ENCODE results near the gene INTS11. TPM values are rescaled to one million over a fixed set of nuclear protein-coding genes. Genes with fewer than 3 reads are reported as not detected.
A peak's percentile ranks its signal among the peaks of the same experiment; 100 is the strongest.

The INTS11 gene
- total RNA-seq, 3 donors from 2014 or later: 89.9 to 127 (median 95.5) TPM

- Histone ChIP-seq H3K9me3 (no peaks in the 10 kb centered on the region), H3K36me3 (ENCODE audit: low read depth) (no peaks in the 10 kb centered on the region), H3K4me1 (ENCODE audit: low read depth) (peaks cover 19% of the 10 kb centered on the region), H3K4me3 (no peak overlapping the region)
- DNase-seq (no peak), ATAC-seq (no peak)
- intact Hi-C loops (cut with DNase I, micrococcal nuclease): no loop called here
- no peak for TF ChIP-seq CTCF (IDR thresholded peaks at IDR 0.05)
Measured at GRCh38 chr1:1335792-1336248, 11.4 kb upstream of the INTS11 start.

GRCh38 chr1:1335283-1335682, 10.8 kb upstream of the INTS11 start:
- peaks cover 23% of the 10 kb centered on the region for H3K4me1 ChIP-seq (ENCODE audit: low read depth)
- no peaks in the 10 kb centered on the region for H3K9me3 ChIP-seq
- intact Hi-C loops (cut with DNase I, micrococcal nuclease): no loop called here
- ATAC-seq (no peak), DNase-seq (no peak)
- H3K4me3 ChIP-seq: no peak overlapping the region
- no peaks in the 10 kb centered on the region for H3K36me3 ChIP-seq (ENCODE audit: low read depth)
- no peak for TF ChIP-seq CTCF (IDR thresholded peaks at IDR 0.05)

GRCh38 chr1:1334835-1335234, 10.4 kb upstream of the INTS11 start:
- intact Hi-C loops (cut with DNase I, micrococcal nuclease): no loop called here
- no peaks in the 10 kb centered on the region for H3K9me3 ChIP-seq
- ATAC-seq: no peak
- DNase-seq: no peak
- TF ChIP-seq CTCF (IDR thresholded peaks at IDR 0.05): no peak
- no peaks in the 10 kb centered on the region for H3K36me3 ChIP-seq (ENCODE audit: low read depth)
- peaks cover 23% of the 10 kb centered on the region for H3K4me1 ChIP-seq (ENCODE audit: low read depth)
- no peak overlapping the region for H3K4me3 ChIP-seq

- no peaks in the 10 kb centered on the region for H3K36me3 ChIP-seq (ENCODE audit: low read depth)
- no peak overlapping the region for H3K4me3 ChIP-seq
- intact Hi-C loops (cut with DNase I, micrococcal nuclease): no loop called here
- DNase-seq (no peak), ATAC-seq (peak; percentile 4)
- H3K9me3 ChIP-seq: no peaks in the 10 kb centered on the region
- peaks cover 23% of the 10 kb centered on the region for H3K4me1 ChIP-seq (ENCODE audit: low read depth)
- TF ChIP-seq CTCF (IDR thresholded peaks at IDR 0.05): no peak
Measured at GRCh38 chr1:1333551-1334241, 9.2 kb upstream of the INTS11 start.

GRCh38 chr1:1332774-1333480, 8.5 kb upstream of the INTS11 start:
- no peak for TF ChIP-seq CTCF (IDR thresholded peaks at IDR 0.05)
- Histone ChIP-seq H3K4me3 (no peak overlapping the region), H3K36me3 (ENCODE audit: low read depth) (no peaks in the 10 kb centered on the region), H3K9me3 (no peaks in the 10 kb centered on the region), H3K4me1 (ENCODE audit: low read depth) (peaks cover 23% of the 10 kb centered on the region)
- DNase-seq (peak in 2 of 3 donors; percentile 56 to 70), ATAC-seq (peak; percentile 58)
- intact Hi-C loops (cut with DNase I, micrococcal nuclease): no loop called here
